Neural progenitor cell (in vitro differentiated cells): Measurements from ENCODE around the gene PI3. TPM values are rescaled to one million over a fixed set of nuclear protein-coding genes. Genes with fewer than 3 reads are reported as not detected.
"Not testable (repeated sequence)": the region's sequence is repeated elsewhere in the genome, so short reads cannot be mapped to it uniquely, and the experiment has no call there.

Experiments
- DNase-seq: peaks from one replicate; pipeline ENCODE4 v3.0.0-alpha.2; 2016; ENCODE audit warnings: low spot score
- H2AFZ ChIP-seq: fragments of 200-600 bp; sonication (generic); replicated peaks from 2 replicates; pipeline ENCODE4 v1.6.1; 2016; ENCODE audit warnings: antibody characterized with exemption
- H3F3A ChIP-seq: fragments of 200-600 bp; sonication (generic); 2 replicates; pipeline ENCODE4 v1.6.1; 2016; ENCODE audit warnings: antibody characterized with exemption, low read depth
- H3K27ac ChIP-seq: fragments of 200-600 bp; sonication (generic); 2 replicates; pipeline ENCODE4 v1.5.1; 2016; ENCODE audit warnings: mild to moderate bottlenecking
- H3K27me3 ChIP-seq: fragments of 200-600 bp; sonication (generic); 2 replicates; pipeline ENCODE4 v1.6.1; 2016; ENCODE audit warnings: mild to moderate bottlenecking, moderate library complexity
- H3K36me3 ChIP-seq: fragments of 200-600 bp; sonication (generic); 2 replicates; pipeline ENCODE4 v1.5.1; 2016
- H3K4me1 ChIP-seq: fragments of 200-600 bp; sonication (generic); 2 replicates; pipeline ENCODE4 v1.6.1; 2016; ENCODE audit warnings: mixed run types
- H3K4me2 ChIP-seq: fragments of 200-600 bp; sonication (generic); 2 replicates; pipeline ENCODE4 v1.6.1; 2016
- H3K4me3 ChIP-seq: fragments of 200-600 bp; sonication (generic); 2 replicates; pipeline ENCODE4 v1.5.1; 2016
- H3K79me2 ChIP-seq: fragments of 200-600 bp; sonication (generic); 2 replicates; pipeline ENCODE4 v1.6.1; 2016; ENCODE audit warnings: low read depth
- H3K9ac ChIP-seq: fragments of 200-600 bp; sonication (generic); 2 replicates; pipeline ENCODE4 v1.6.1; 2016
- H3K9me3 ChIP-seq: fragments of 200-600 bp; sonication (generic); 2 replicates; pipeline ENCODE4 v1.5.1; 2016; ENCODE audit warnings: low read depth
- H4K20me1 ChIP-seq: fragments of 200-600 bp; sonication (generic); 2 replicates; pipeline ENCODE4 v1.6.1; 2016; ENCODE audit warnings: low read depth
- H3K27ac Mint-ChIP-seq: 3 replicates; pipeline ENCODE4 v1.8.0; 2021; ENCODE audit warnings: mixed read lengths
- H3K27me3 Mint-ChIP-seq: 2 replicates; pipeline ENCODE4 v1.8.0; 2022; ENCODE audit warnings: low read depth, mild to moderate bottlenecking, inconsistent platforms, moderate library complexity, mixed read lengths; ENCODE audit not compliant: insufficient read depth
- H3K36me3 Mint-ChIP-seq: 3 replicates; pipeline ENCODE4 v1.8.0; 2021; ENCODE audit warnings: mixed read lengths
- H3K4me1 Mint-ChIP-seq: 3 replicates; pipeline ENCODE4 v1.8.0; 2021; ENCODE audit warnings: mixed read lengths
- H3K4me3 Mint-ChIP-seq: 3 replicates; pipeline ENCODE4 v1.8.0; 2021; ENCODE audit warnings: mild to moderate bottlenecking, moderate library complexity, mixed read lengths
- H3K9me3 Mint-ChIP-seq: 3 replicates; pipeline ENCODE4 v1.8.0; 2020; ENCODE audit warnings: mixed read lengths
- CTCF ChIP-seq: fragments of 200-600 bp; sonication (generic); IDR thresholded peaks from 2 replicates; pipeline ENCODE4 v1.5.1; 2017; ENCODE audit warnings: antibody characterized with exemption, mild to moderate bottlenecking
- EZH2 ChIP-seq: fragments of 200-600 bp; sonication (generic); IDR thresholded peaks from 2 replicates; pipeline ENCODE4 v1.6.1; 2017; ENCODE audit warnings: antibody characterized with exemption, mild to moderate bottlenecking, moderate library complexity
- EZH2phosphoT487 ChIP-seq: fragments of 200-600 bp; sonication (generic); IDR thresholded peaks from 2 replicates; pipeline ENCODE4 v1.6.1; 2017; ENCODE audit warnings: antibody characterized with exemption
- total RNA-seq: library from RNA; depleted of rRNA; stranded (reverse); fragments of >200 nt; gene quantifications from 2 replicates; pipeline ENCODE4 v1.2.3, GENCODE V29; 2015; ENCODE audit warnings: low replicate concordance

Gene PI3
- total RNA-seq, 1 donor from 2014 or later: not detected

- H3K27ac ChIP-seq: no peak overlapping the region
- H3K9me3 ChIP-seq: no peaks in the 10 kb centered on the region
- no peak overlapping the region for H3K4me3 ChIP-seq
- Mint-ChIP-seq H3K9me3 (peaks cover 12% of the 10 kb centered on the region), H3K36me3 (no peaks in the 10 kb centered on the region), H3K4me3 (no peak overlapping the region), H3K27ac (no peak overlapping the region), H3K27me3 (peaks cover 9% of the 10 kb centered on the region), H3K4me1 (no peaks in the 10 kb centered on the region)
- H3K36me3 ChIP-seq: no peaks in the 10 kb centered on the region
- no peak overlapping the region for H2AFZ ChIP-seq
- no peaks in the 10 kb centered on the region for H3F3A ChIP-seq
- H3K4me1 ChIP-seq: no peaks in the 10 kb centered on the region
- TF ChIP-seq CTCF (no peak), EZH2 (no peak), EZH2phosphoT487 (no peak)
- H3K79me2 ChIP-seq: no peaks in the 10 kb centered on the region
- H3K9ac ChIP-seq: no peak overlapping the region
- H3K27me3 ChIP-seq: peaks cover 13% of the 10 kb centered on the region
- H4K20me1 ChIP-seq: no peaks in the 10 kb centered on the region
- no peak overlapping the region for H3K4me2 ChIP-seq
- no peak for DNase-seq
Measured at GRCh38 chr20:45152405-45152804, 22.3 kb upstream of the PI3 start.

- Mint-ChIP-seq H3K4me3 (no peak overlapping the region), H3K36me3 (no peaks in the 10 kb centered on the region), H3K4me1 (no peaks in the 10 kb centered on the region), H3K27ac (no peak overlapping the region), H3K27me3 (peaks cover 9% of the 10 kb centered on the region), H3K9me3 (peaks cover 12% of the 10 kb centered on the region)
- Histone ChIP-seq H3K27me3 (peaks cover 8% of the 10 kb centered on the region), H3K27ac (no peak overlapping the region), H3K36me3 (no peaks in the 10 kb centered on the region), H3K79me2 (no peaks in the 10 kb centered on the region), H3K9me3 (no peaks in the 10 kb centered on the region), H4K20me1 (no peaks in the 10 kb centered on the region), H3K9ac (no peak overlapping the region), H3F3A (no peaks in the 10 kb centered on the region), H3K4me1 (no peaks in the 10 kb centered on the region), H2AFZ (no peak overlapping the region), H3K4me2 (no peak overlapping the region), H3K4me3 (no peak overlapping the region)
- no peak for DNase-seq
- no peak for TF ChIP-seq EZH2
Measured at GRCh38 chr20:45153147-45153546, 21.6 kb upstream of the PI3 start.

- no peak overlapping the region for H3K9ac ChIP-seq
- H3K4me1 ChIP-seq: no peaks in the 10 kb centered on the region
- no peaks in the 10 kb centered on the region for H3K36me3 Mint-ChIP-seq
- no peaks in the 10 kb centered on the region for H4K20me1 ChIP-seq
- no peaks in the 10 kb centered on the region for H3K79me2 ChIP-seq
- no peak overlapping the region for H3K4me3 ChIP-seq
- H3K9me3 ChIP-seq: no peaks in the 10 kb centered on the region
- peaks cover 9% of the 10 kb centered on the region for H3K27me3 Mint-ChIP-seq
- no peak overlapping the region for H3K27ac Mint-ChIP-seq
- peaks cover 12% of the 10 kb centered on the region for H3K9me3 Mint-ChIP-seq
- DNase-seq: no peak
- H2AFZ ChIP-seq: no peak overlapping the region
- H3K27ac ChIP-seq: no peak overlapping the region
- no peaks in the 10 kb centered on the region for H3K36me3 ChIP-seq
- H3K27me3 ChIP-seq: peaks cover 8% of the 10 kb centered on the region
- TF ChIP-seq CTCF (no peak), EZH2phosphoT487 (no peak), EZH2 (no peak)
- no peak overlapping the region for H3K4me3 Mint-ChIP-seq
- H3K4me1 Mint-ChIP-seq: no peaks in the 10 kb centered on the region
- no peaks in the 10 kb centered on the region for H3F3A ChIP-seq
- H3K4me2 ChIP-seq: no peak overlapping the region
Measured at GRCh38 chr20:45153752-45154151, 20.9 kb upstream of the PI3 start.

- Mint-ChIP-seq H3K36me3 (no peaks in the 10 kb centered on the region), H3K4me3 (no peak overlapping the region), H3K27me3 (peaks cover 9% of the 10 kb centered on the region), H3K27ac (peak overlapping the region; percentile 46), H3K4me1 (no peaks in the 10 kb centered on the region), H3K9me3 (peaks cover 16% of the 10 kb centered on the region)
- H2AFZ ChIP-seq: no peak overlapping the region
- no peaks in the 10 kb centered on the region for H3K9me3 ChIP-seq
- no peaks in the 10 kb centered on the region for H3K79me2 ChIP-seq
- TF ChIP-seq CTCF (no peak), EZH2phosphoT487 (no peak), EZH2 (no peak)
- no peak for DNase-seq
- H3K9ac ChIP-seq: no peak overlapping the region
- no peak overlapping the region for H3K4me2 ChIP-seq
- H3K27me3 ChIP-seq: peaks cover 7% of the 10 kb centered on the region
- no peaks in the 10 kb centered on the region for H3K4me1 ChIP-seq
- no peak overlapping the region for H3K27ac ChIP-seq
- no peaks in the 10 kb centered on the region for H3K36me3 ChIP-seq
- H4K20me1 ChIP-seq: no peaks in the 10 kb centered on the region
- H3K4me3 ChIP-seq: no peak overlapping the region
- H3F3A ChIP-seq: no peaks in the 10 kb centered on the region
Measured at GRCh38 chr20:45154183-45154582, 20.5 kb upstream of the PI3 start.

GRCh38 chr20:45154794-45155193 is 19.9 kb upstream of the PI3 start:
- not testable (repeated sequence) for H3K27ac Mint-ChIP-seq, DNase-seq

More at GRCh38 chr20:45154794-45155193, 19.9 kb upstream of the PI3 start:
- H3K4me1 ChIP-seq, H3K4me2 ChIP-seq, H2AFZ ChIP-seq, H3K4me3 Mint-ChIP-seq, H4K20me1 ChIP-seq, H3K27me3 Mint-ChIP-seq, H3K27ac ChIP-seq, H3K9ac ChIP-seq, H3K4me3 ChIP-seq, H3F3A ChIP-seq, H3K27me3 ChIP-seq, H3K36me3 Mint-ChIP-seq, H3K36me3 ChIP-seq, H3K79me2 ChIP-seq, H3K9me3 ChIP-seq, H3K4me1 Mint-ChIP-seq: not testable (repeated sequence)
- H3K9me3 Mint-ChIP-seq: peaks cover 17% of the 10 kb centered on the region
